ENCODE data around the gene MSRB3. TPM values are rescaled to one million over a fixed set of nuclear protein-coding genes. Genes with fewer than 3 reads are reported as not detected.

Gene MSRB3
- total and polyA plus RNA-seq, 2 experiments from 2014 or later = 16.9 to 19.2 TPM

GRCh38 chr12:65326616-65327015 lies 48.1 kb downstream of the MSRB3 start:
- Histone ChIP-seq H2AFZ (no peak overlapping the region), H3K4me3 (no peak overlapping the region), H3K9me3 (ENCODE audit: low read depth) (no peaks in the 10 kb centered on the region), H3K9me2 (replicated peaks; ENCODE audit: insufficient read depth) (no peaks in the 10 kb centered on the region), H3K27me3 (no peaks in the 10 kb centered on the region), H3K4me2 (peak overlapping the region; percentile 53), H3K4me1 (ENCODE audit: insufficient read depth) (peaks cover 38% of the 10 kb centered on the region), H3K79me2 (no peaks in the 10 kb centered on the region), H3K36me3 (replicated peaks; ENCODE audit: insufficient read depth, low read depth) (no peaks in the 10 kb centered on the region), H4K20me1 (ENCODE audit: insufficient read depth, poor library complexity, severe bottlenecking) (no peaks in the 10 kb centered on the region), H3K27ac (peak overlapping the region; percentile 77)
- TF ChIP-seq EZH2 (IDR thresholded peaks at IDR 0.05; ENCODE audit: borderline replicate concordance) = no peak
- TF ChIP-seq CTCF (IDR thresholded peaks at IDR 0.05; ENCODE audit: poor library complexity) = no peak
- TF ChIP-seq EZH2phosphoT487 (IDR thresholded peaks at IDR 0.05; ENCODE audit: low read depth, severe bottlenecking, unreplicated experiment) = no peak
- 57% methylated on average over 5 of the region's 5 CpGs for WGBS (ENCODE audit: low lambda C conversion rate, missing lambda C conversion rate)
- DNase-seq (ENCODE audit: low spot score) = no peak

- no peak overlapping the region for H3K4me3 ChIP-seq
- peak overlapping the region; percentile 53 for H3K4me2 ChIP-seq
- 44% methylated on average over 10 of the region's 10 CpGs for WGBS (ENCODE audit: low lambda C conversion rate, missing lambda C conversion rate)
- H3K79me2 ChIP-seq = no peaks in the 10 kb centered on the region
- no peaks in the 10 kb centered on the region for H3K36me3 ChIP-seq (replicated peaks; ENCODE audit: insufficient read depth, low read depth)
- no peaks in the 10 kb centered on the region for H3K27me3 ChIP-seq
- peak overlapping the region; percentile 77 for H3K27ac ChIP-seq
- no peaks in the 10 kb centered on the region for H3K9me3 ChIP-seq (ENCODE audit: low read depth)
- peak; percentile 58 for DNase-seq (ENCODE audit: low spot score)
- no peaks in the 10 kb centered on the region for H3K9me2 ChIP-seq (replicated peaks; ENCODE audit: insufficient read depth)
- no peaks in the 10 kb centered on the region for H4K20me1 ChIP-seq (ENCODE audit: insufficient read depth, poor library complexity, severe bottlenecking)
- H3K4me1 ChIP-seq (ENCODE audit: insufficient read depth) = peaks cover 38% of the 10 kb centered on the region
- TF ChIP-seq EZH2phosphoT487 (IDR thresholded peaks at IDR 0.05; ENCODE audit: low read depth, severe bottlenecking, unreplicated experiment) (no peak), CTCF (IDR thresholded peaks at IDR 0.05; ENCODE audit: poor library complexity) (no peak), EZH2 (IDR thresholded peaks at IDR 0.05; ENCODE audit: borderline replicate concordance) (no peak)
- H2AFZ ChIP-seq = no peak overlapping the region
These were observed 49.0 kb downstream of the MSRB3 start for GRCh38 chr12:65327207-65328076.

GRCh38 chr12:65329721-65330120 lies 51.2 kb downstream of the MSRB3 start:
- Histone ChIP-seq H3K79me2 (no peaks in the 10 kb centered on the region), H2AFZ (no peak overlapping the region), H3K4me1 (ENCODE audit: insufficient read depth) (peaks cover 35% of the 10 kb centered on the region), H3K27me3 (no peaks in the 10 kb centered on the region), H3K27ac (peak overlapping the region; percentile 52), H3K36me3 (replicated peaks; ENCODE audit: insufficient read depth, low read depth) (no peaks in the 10 kb centered on the region), H3K9me3 (ENCODE audit: low read depth) (no peaks in the 10 kb centered on the region), H4K20me1 (ENCODE audit: insufficient read depth, poor library complexity, severe bottlenecking) (no peaks in the 10 kb centered on the region), H3K4me3 (no peak overlapping the region), H3K9me2 (replicated peaks; ENCODE audit: insufficient read depth) (no peaks in the 10 kb centered on the region), H3K4me2 (peak overlapping the region; percentile 21)
- WGBS (ENCODE audit: low lambda C conversion rate, missing lambda C conversion rate) = 76% methylated on average over 3 of the region's 3 CpGs
- no peak for TF ChIP-seq EZH2 (IDR thresholded peaks at IDR 0.05; ENCODE audit: borderline replicate concordance)
- TF ChIP-seq CTCF (IDR thresholded peaks at IDR 0.05; ENCODE audit: poor library complexity) = no peak
- TF ChIP-seq EZH2phosphoT487 (IDR thresholded peaks at IDR 0.05; ENCODE audit: low read depth, severe bottlenecking, unreplicated experiment) = no peak
- DNase-seq (ENCODE audit: low spot score) = no peak

Measured in hepatocyte (in vitro differentiated cells).